Body of pancreas (tissue), 4 donors: Measurements from ENCODE around the gene RBPJL.

Experiments used
- CTCF ChIP-seq, 7 experiments: fragments of 450-650 bp in 4 of 7; fragments of 200-600 bp in 3 of 7; sonication (generic) in 3 of 7; IDR thresholded peaks; one replicate each; pipeline ENCODE4 v1.5.1; 2016 to 2019; ENCODE audit warnings: antibody characterized with exemption in 7 of 7
- POLR2A ChIP-seq, 3 donors: fragments of 450-650 bp; IDR thresholded peaks; one replicate each; pipeline ENCODE4 v1.6.1; 2016; ENCODE audit warnings: antibody characterized with exemption in 3 of 3, mild to moderate bottlenecking in 2 of 3

DNA sequence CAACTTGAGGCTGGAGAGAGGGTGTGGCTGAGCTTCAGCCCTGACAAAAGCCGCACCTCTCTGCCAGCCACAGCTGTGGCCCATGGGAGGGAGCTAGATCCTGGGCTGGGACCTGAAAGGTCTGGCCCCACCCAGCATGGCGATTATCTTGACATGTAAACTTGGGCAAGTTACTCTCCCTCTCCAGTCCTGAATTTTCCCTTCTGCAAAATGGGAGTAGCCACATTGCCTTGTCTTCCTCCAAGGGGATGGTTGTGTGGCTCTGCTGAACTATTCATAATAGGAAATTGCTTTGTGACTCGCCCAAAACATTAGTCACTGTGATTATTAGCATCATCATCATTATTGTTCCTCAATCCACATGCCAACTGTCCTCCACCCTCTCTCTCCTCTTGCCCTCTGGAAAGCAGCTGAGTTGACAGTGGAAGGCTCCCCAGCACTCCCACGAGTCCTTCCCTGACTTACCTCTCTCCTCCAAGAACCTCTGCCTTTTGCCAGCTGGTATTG lies 23.0 kb upstream of the RBPJL start:
- TF ChIP-seq CTCF (IDR thresholded peaks at IDR 0.05) (no peak), POLR2A (IDR thresholded peaks at IDR 0.05) (no peak)
